Esophagus muscularis mucosa (tissue), 4 donors: ENCODE measurements around the gene RTP4. TPM values are rescaled to one million over a fixed set of nuclear protein-coding genes. Genes with fewer than 3 reads are reported as not detected.
"Not testable (repeated sequence)": the region's sequence is repeated elsewhere in the genome, so short reads cannot be mapped to it uniquely, and the experiment has no call there.

ENCODE experiments used
- DNase-seq: peaks from one replicate; pipeline ENCODE4 v3.0.0-alpha.2; 2017; ENCODE audit errors: extremely low spot score
- H3K27ac ChIP-seq, 4 donors: fragments of 200-600 bp; sonication (generic); replicated peaks in 1 of 4; 1 replicate in 3 of 4; 2 replicates in 1 of 4; pipeline ENCODE4 v1.5.1; 2016 to 2019; ENCODE audit warnings: mild to moderate bottlenecking in 1 of 4
- H3K27me3 ChIP-seq, 4 donors: fragments of 200-600 bp; sonication (generic); one replicate each; pipeline versions ENCODE4 v1.5.1 to v1.6.0; 2016 to 2019
- H3K36me3 ChIP-seq, 4 donors: fragments of 200-600 bp; sonication (generic); one replicate each; pipeline ENCODE4 v1.5.1; 2016 to 2019
- H3K4me1 ChIP-seq, 4 donors: fragments of 200-600 bp; sonication (generic); one replicate each; pipeline ENCODE4 v1.5.1; 2016 to 2019
- H3K4me3 ChIP-seq, 4 donors: fragments of 200-600 bp; sonication (generic); 1 replicate in 2 of 4; 2 replicates in 2 of 4; pipeline ENCODE4 v1.5.1; 2016 to 2019; ENCODE audit warnings: mild to moderate bottlenecking in 4 of 4, moderate library complexity in 1 of 4
- H3K9me3 ChIP-seq, 4 donors: fragments of 200-600 bp; sonication (generic); 1 replicate in 3 of 4; 2 replicates in 1 of 4; pipeline ENCODE4 v1.5.1; 2016 to 2019
- CTCF ChIP-seq, 3 experiments: fragments of 200-600 bp in 2 of 3; fragments of 450-650 bp in 1 of 3; sonication (generic) in 2 of 3; IDR thresholded peaks; one replicate each; pipeline ENCODE4 v1.5.1; 2017 to 2019; ENCODE audit warnings: antibody characterized with exemption in 3 of 3, mild to moderate bottlenecking in 2 of 3, moderate library complexity in 1 of 3
- EP300 ChIP-seq: sonication (generic); formaldehyde crosslinking; IDR thresholded peaks from one replicate; pipeline ENCODE4 v1.6.1; 2017; ENCODE audit warnings: antibody characterized with exemption
- POLR2A ChIP-seq: fragments of 450-650 bp; IDR thresholded peaks from one replicate; pipeline ENCODE4 v1.6.1; 2017; ENCODE audit warnings: antibody characterized with exemption, moderate library complexity, mild to moderate bottlenecking, low read depth
- POLR2AphosphoS5 ChIP-seq, 2 donors: sonication (generic); formaldehyde crosslinking; IDR thresholded peaks; one replicate each; pipeline ENCODE4 v1.6.1; 2017; ENCODE audit warnings: antibody characterized with exemption in 2 of 2
- WGBS: methylation state at CpG from one replicate; pipeline ENCODE4 v1.1.5; 2018; 5-methylcytosine and 5-hydroxymethylcytosine counted together
- intact Hi-C: fragments of 100-400 bp; cut with DNase I; formaldehyde crosslinking; loops from one replicate; pipeline ENCODE4 v1.15.1; 2023
- total RNA-seq, 4 donors: library from RNA; depleted of rRNA; stranded (reverse); fragments of >200 nt; gene quantifications; one replicate each; pipeline versions ENCODE4 v1.1.0 to v1.2.1, GENCODE V29; 2016

Gene RTP4
- total RNA-seq, 4 donors from 2014 or later: 0.50 to 1.3 (median 0.77) TPM

- no peak for DNase-seq
These were observed 30.8 kb downstream of the RTP4 start for GRCh38 chr3:187398955-187399354.

DNA sequence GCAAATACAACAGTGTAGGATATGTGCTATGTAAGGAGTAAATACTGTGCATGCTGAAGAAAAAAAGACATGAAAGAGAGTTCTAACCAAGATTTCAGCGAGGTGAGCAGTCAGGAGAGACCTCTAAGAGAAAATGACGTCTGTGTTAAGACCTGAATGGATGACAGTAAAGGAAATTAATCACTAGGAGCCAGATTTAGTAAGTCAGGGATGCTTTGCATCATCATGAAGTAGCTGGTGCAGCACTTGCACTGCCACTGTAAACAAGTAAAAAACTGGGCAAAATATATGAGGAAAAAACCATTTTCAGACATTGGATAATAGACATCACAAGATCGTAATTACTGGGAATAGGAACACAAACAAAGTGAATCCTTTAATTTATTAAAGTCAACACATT, 32.6 kb downstream of the RTP4 start:
- H3K36me3 ChIP-seq: no peaks in the 10 kb centered on the region
- TF ChIP-seq CTCF (IDR thresholded peaks at IDR 0.05): no peak
- TF ChIP-seq EP300: no peak
- TF ChIP-seq POLR2AphosphoS5 (IDR thresholded peaks at IDR 0.05): no peak
- TF ChIP-seq POLR2A: no peak
- no peak overlapping the region for H3K4me3 ChIP-seq
- H3K9me3 ChIP-seq: no peaks in the 10 kb centered on the region
- 79% methylated on average over 3 of the region's 3 CpGs for WGBS
- intact Hi-C loops: no loop called here
- DNase-seq: no peak
- peaks cover 0 to 6% (median 0%) of the 10 kb centered on the region in 4 donors for H3K4me1 ChIP-seq
- H3K27ac ChIP-seq: no peak overlapping the region
- H3K27me3 ChIP-seq: no peaks in the 10 kb centered on the region

More at GRCh38 chr3:187398955-187399354, 30.8 kb downstream of the RTP4 start:
- Histone ChIP-seq H3K9me3 (no peaks in the 10 kb centered on the region), H3K36me3 (no peaks in the 10 kb centered on the region), H3K4me3 (no peak overlapping the region), H3K4me1 (peaks cover 0 to 2% (median 0%) of the 10 kb centered on the region in 4 donors), H3K27me3 (no peaks in the 10 kb centered on the region), H3K27ac (no peak overlapping the region)
- no peak for TF ChIP-seq EP300
- TF ChIP-seq CTCF (IDR thresholded peaks at IDR 0.05): no peak
- TF ChIP-seq POLR2A: no peak
- TF ChIP-seq POLR2AphosphoS5 (IDR thresholded peaks at IDR 0.05): no peak
- intact Hi-C loops: no loop called here

- H3K27me3 ChIP-seq: no peaks in the 10 kb centered on the region
- peaks cover 0 to 6% (median 0%) of the 10 kb centered on the region in 4 donors for H3K4me1 ChIP-seq
- no peak overlapping the region for H3K4me3 ChIP-seq
- WGBS: 62% methylated on average over 4 of the region's 4 CpGs
- TF ChIP-seq CTCF (IDR thresholded peaks at IDR 0.05): no peak
- no peak for TF ChIP-seq EP300
- TF ChIP-seq POLR2A: no peak
- TF ChIP-seq POLR2AphosphoS5 (IDR thresholded peaks at IDR 0.05): no peak
- intact Hi-C loops: no loop called here
- no peak overlapping the region for H3K27ac ChIP-seq
- no peak for DNase-seq
- no peaks in the 10 kb centered on the region for H3K9me3 ChIP-seq
- H3K36me3 ChIP-seq: no peaks in the 10 kb centered on the region
These were observed 33.7 kb downstream of the RTP4 start for GRCh38 chr3:187401856-187402255.

DNA sequence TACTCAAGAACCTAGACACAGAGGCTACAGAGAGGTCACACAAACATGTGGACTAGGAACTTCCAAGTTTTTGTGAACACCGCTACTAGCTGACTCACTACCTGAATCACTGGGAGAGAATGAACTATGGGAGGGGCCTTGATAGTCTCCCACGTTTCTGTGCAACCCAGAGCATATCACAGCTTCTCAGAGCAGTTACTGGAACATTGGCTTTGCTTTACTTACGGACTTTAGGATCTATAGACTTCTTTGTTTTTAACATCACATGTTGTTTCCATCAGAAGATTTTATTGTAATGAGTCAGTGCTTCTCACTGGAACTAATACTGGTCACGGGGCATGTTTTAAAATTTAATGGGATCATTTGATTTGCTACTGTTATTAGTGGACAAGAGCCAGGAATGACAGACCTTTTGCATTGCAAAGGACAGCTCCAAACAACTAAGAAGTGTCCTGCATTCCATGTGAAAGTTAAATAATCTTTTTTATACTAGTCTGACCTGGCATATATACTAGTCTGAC, 35.6 kb downstream of the RTP4 start:
- intact Hi-C loops: no loop called here
- no peak for DNase-seq
- Histone ChIP-seq H3K4me3 (no peak overlapping the region), H3K27ac (no peak overlapping the region), H3K4me1 (peaks cover 0 to 6% (median 0%) of the 10 kb centered on the region in 4 donors), H3K27me3 (no peaks in the 10 kb centered on the region), H3K9me3 (no peaks in the 10 kb centered on the region), H3K36me3 (no peaks in the 10 kb centered on the region)
- no peak for TF ChIP-seq CTCF (IDR thresholded peaks at IDR 0.05)
- no peak for TF ChIP-seq POLR2A
- TF ChIP-seq POLR2AphosphoS5 (IDR thresholded peaks at IDR 0.05): no peak
- no peak for TF ChIP-seq EP300
- WGBS: 38% methylated on average over 4 of the region's 4 CpGs

- peaks cover 0 to 6% (median 0%) of the 10 kb centered on the region in 4 donors for H3K4me1 ChIP-seq
- WGBS: 78% methylated on average over 3 of the region's 3 CpGs
- no peak for DNase-seq
- H3K36me3 ChIP-seq: no peaks in the 10 kb centered on the region
- no peaks in the 10 kb centered on the region for H3K27me3 ChIP-seq
- no peak overlapping the region for H3K27ac ChIP-seq
- intact Hi-C loops: no loop called here
- TF ChIP-seq POLR2AphosphoS5 (IDR thresholded peaks at IDR 0.05) (no peak), CTCF (IDR thresholded peaks at IDR 0.05) (no peak), POLR2A (no peak), EP300 (no peak)
- no peak overlapping the region for H3K4me3 ChIP-seq
- H3K9me3 ChIP-seq: no peaks in the 10 kb centered on the region
These were observed 38.7 kb downstream of the RTP4 start for GRCh38 chr3:187406927-187407326.

DNA sequence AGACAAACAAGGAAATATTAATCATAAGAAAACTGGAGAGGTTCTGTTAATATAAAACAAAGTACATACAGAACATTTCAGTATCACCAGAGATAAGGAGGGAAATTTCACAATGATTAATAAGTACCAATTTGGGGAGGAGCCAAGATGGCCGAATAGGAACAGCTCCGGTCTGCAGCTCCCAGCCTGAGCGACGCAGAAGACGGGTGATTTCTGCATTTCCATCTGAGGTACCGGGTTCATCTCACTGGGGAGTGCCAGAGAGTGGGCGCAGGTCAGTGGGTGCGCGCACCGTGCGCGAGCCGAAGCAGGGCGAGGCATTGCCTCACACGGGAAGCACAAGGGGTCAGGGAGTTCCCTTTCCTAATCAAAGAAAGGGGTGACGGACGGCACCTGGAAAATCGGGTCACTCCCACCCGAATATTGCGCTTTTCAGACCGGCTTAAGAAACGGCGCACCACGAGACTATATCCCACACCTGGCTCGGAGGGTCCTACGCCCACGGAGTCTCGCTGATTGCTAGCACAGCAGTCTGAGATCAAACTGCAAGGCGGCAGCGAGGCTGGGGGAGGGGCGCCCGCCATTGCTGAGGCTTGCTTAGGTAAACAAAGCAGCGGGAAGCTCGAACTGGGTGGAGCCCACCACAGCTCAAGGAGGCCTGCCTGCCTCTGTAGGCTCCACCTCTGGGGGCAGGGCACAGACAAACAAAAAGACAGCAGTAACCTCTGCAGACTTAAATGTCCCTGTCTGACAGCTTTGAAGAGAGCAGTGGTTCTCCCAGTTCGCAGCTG, 44.0 kb downstream of the RTP4 start:
- DNase-seq, intact Hi-C loops, H3K4me3 ChIP-seq, H3K27me3 ChIP-seq, H3K4me1 ChIP-seq, H3K27ac ChIP-seq, H3K36me3 ChIP-seq, H3K9me3 ChIP-seq: not testable (repeated sequence)
- 75% methylated on average over 6 of the region's 35 CpGs for WGBS
